Activated naive CD4-positive, alpha-beta T cell treated with anti-CD3 and anti-CD28 coated beads for 36 hours (primary cell): ENCODE measurements around the gene ANKRD62. TPM values are rescaled to one million over a fixed set of nuclear protein-coding genes. Genes with fewer than 3 reads are reported as not detected.
"Not testable (repeated sequence)": the region's sequence is repeated elsewhere in the genome, so short reads cannot be mapped to it uniquely, and the experiment has no call there.

Source experiments
- CTCF ChIA-PET: fragments of 350-600 bp; sonication (Branson Sonifier 250); formaldehyde crosslinking; loops from one replicate; lab custom pipeline; 2021; ENCODE audit warnings: antibody characterized with exemption; lab: Charles Lee
- DNase-seq: peaks from one replicate; pipeline ENCODE4 v3.0.0-alpha.2; 2020
- H3K27ac Mint-ChIP-seq: one replicate; pipeline ENCODE4 v1.8.0; 2021; ENCODE audit warnings: mild to moderate bottlenecking, mixed read lengths
- H3K27me3 Mint-ChIP-seq: one replicate; pipeline ENCODE4 v1.8.0; 2021; ENCODE audit warnings: low read depth, mixed read lengths
- H3K36me3 Mint-ChIP-seq: one replicate; pipeline ENCODE4 v1.8.0; 2021; ENCODE audit warnings: low read depth, mixed read lengths
- H3K4me1 Mint-ChIP-seq: one replicate; pipeline ENCODE4 v1.8.0; 2021; ENCODE audit warnings: low read depth, mixed read lengths
- H3K4me3 Mint-ChIP-seq: one replicate; pipeline ENCODE4 v1.8.0; 2021; ENCODE audit warnings: mild to moderate bottlenecking, moderate library complexity, mixed read lengths
- H3K9me3 Mint-ChIP-seq: one replicate; pipeline ENCODE4 v1.8.0; 2021; ENCODE audit warnings: mixed read lengths
- intact Hi-C: fragments of 100-400 bp; cut with micrococcal nuclease; formaldehyde crosslinking; loops from one replicate; pipeline ENCODE4 v1.15.1; 2023
- total RNA-seq, 2 experiments: library from RNA; stranded (reverse); gene quantifications; one replicate each; pipeline ENCODE4 v1.2.3, GENCODE V29; 2021

The ANKRD62 gene
- total RNA-seq, 2 experiments from 2014 or later, result not detected

GRCh38 chr18:12068950-12069320 is 24.7 kb upstream of the ANKRD62 start:
- no peaks in the 10 kb centered on the region for H3K4me1 Mint-ChIP-seq
- intact Hi-C loops, result no loop called here
- no peaks in the 10 kb centered on the region for H3K36me3 Mint-ChIP-seq
- H3K4me3 Mint-ChIP-seq, result no peak overlapping the region
- peaks cover 6% of the 10 kb centered on the region for H3K27me3 Mint-ChIP-seq
- H3K9me3 Mint-ChIP-seq, result no peaks in the 10 kb centered on the region
- CTCF ChIA-PET, result no interaction called here
- no peak overlapping the region for H3K27ac Mint-ChIP-seq
- DNase-seq, result no peak

- H3K9me3 Mint-ChIP-seq, intact Hi-C loops, H3K27ac Mint-ChIP-seq, H3K4me3 Mint-ChIP-seq, CTCF ChIA-PET, DNase-seq, H3K4me1 Mint-ChIP-seq, H3K36me3 Mint-ChIP-seq: not testable (repeated sequence)
- peaks cover 11% of the 10 kb centered on the region for H3K27me3 Mint-ChIP-seq
Measured at GRCh38 chr18:12071066-12071465, 22.6 kb upstream of the ANKRD62 start.

- no peaks in the 10 kb centered on the region for H3K9me3 Mint-ChIP-seq
- no peak overlapping the region for H3K4me3 Mint-ChIP-seq
- no peak for DNase-seq
- no peaks in the 10 kb centered on the region for H3K36me3 Mint-ChIP-seq
- no peak overlapping the region for H3K27ac Mint-ChIP-seq
- intact Hi-C loops, result no loop called here
- peaks cover 14% of the 10 kb centered on the region for H3K27me3 Mint-ChIP-seq
- CTCF ChIA-PET, result no interaction called here
- no peaks in the 10 kb centered on the region for H3K4me1 Mint-ChIP-seq
Measured at GRCh38 chr18:12072996-12073395, 20.6 kb upstream of the ANKRD62 start.

- intact Hi-C loops, result no loop called here
- H3K9me3 Mint-ChIP-seq, result no peaks in the 10 kb centered on the region
- H3K4me3 Mint-ChIP-seq, result no peak overlapping the region
Measured at GRCh38 chr18:12074736-12075135, 18.9 kb upstream of the ANKRD62 start.

GRCh38 chr18:12076424-12077140 is 17.1 kb upstream of the ANKRD62 start:
- Mint-ChIP-seq H3K9me3 (no peaks in the 10 kb centered on the region), H3K4me1 (no peaks in the 10 kb centered on the region), H3K27ac (no peak overlapping the region), H3K4me3 (no peak overlapping the region), H3K36me3 (no peaks in the 10 kb centered on the region), H3K27me3 (peaks cover 13% of the 10 kb centered on the region)
- DNase-seq, result no peak
- CTCF ChIA-PET, result no interaction called here
- intact Hi-C loops, result no loop called here

More at GRCh38 chr18:12074736-12075135, 18.9 kb upstream of the ANKRD62 start:
- H3K36me3 Mint-ChIP-seq, result no peaks in the 10 kb centered on the region
- H3K4me1 Mint-ChIP-seq, result no peaks in the 10 kb centered on the region
- peaks cover 13% of the 10 kb centered on the region for H3K27me3 Mint-ChIP-seq
- no peak overlapping the region for H3K27ac Mint-ChIP-seq
- CTCF ChIA-PET, result no interaction called here
- DNase-seq, result no peak

GRCh38 chr18:12077994-12078393 is 15.6 kb upstream of the ANKRD62 start:
- H3K27ac Mint-ChIP-seq, H3K9me3 Mint-ChIP-seq, intact Hi-C loops, CTCF ChIA-PET, H3K4me3 Mint-ChIP-seq, DNase-seq, H3K36me3 Mint-ChIP-seq, H3K4me1 Mint-ChIP-seq: not testable (repeated sequence)
- peaks cover 13% of the 10 kb centered on the region for H3K27me3 Mint-ChIP-seq

GRCh38 chr18:12079491-12080237 is 14.0 kb upstream of the ANKRD62 start:
- no peaks in the 10 kb centered on the region for H3K9me3 Mint-ChIP-seq
- DNase-seq, result no peak
- CTCF ChIA-PET, result no interaction called here
- no peak overlapping the region for H3K4me3 Mint-ChIP-seq
- H3K36me3 Mint-ChIP-seq, result no peaks in the 10 kb centered on the region
- H3K27ac Mint-ChIP-seq, result no peak overlapping the region
- intact Hi-C loops, result no loop called here
- peaks cover 9% of the 10 kb centered on the region for H3K27me3 Mint-ChIP-seq
- H3K4me1 Mint-ChIP-seq, result no peaks in the 10 kb centered on the region

- Mint-ChIP-seq H3K4me1 (no peaks in the 10 kb centered on the region), H3K9me3 (no peaks in the 10 kb centered on the region), H3K27me3 (no peaks in the 10 kb centered on the region), H3K27ac (no peak overlapping the region), H3K4me3 (no peak overlapping the region), H3K36me3 (no peaks in the 10 kb centered on the region)
- no peak for DNase-seq
- CTCF ChIA-PET, result no interaction called here
- intact Hi-C loops, result no loop called here
Measured at GRCh38 chr18:12085136-12085535, 8.5 kb upstream of the ANKRD62 start.

GRCh38 chr18:12085786-12086185 is 7.9 kb upstream of the ANKRD62 start:
- Mint-ChIP-seq H3K36me3 (no peaks in the 10 kb centered on the region), H3K4me1 (no peaks in the 10 kb centered on the region), H3K27ac (no peak overlapping the region), H3K4me3 (no peak overlapping the region), H3K27me3 (no peaks in the 10 kb centered on the region), H3K9me3 (no peaks in the 10 kb centered on the region)
- CTCF ChIA-PET, result no interaction called here
- intact Hi-C loops, result no loop called here
- no peak for DNase-seq

GRCh38 chr18:12086249-12086648 is 7.4 kb upstream of the ANKRD62 start:
- H3K27me3 Mint-ChIP-seq, result no peaks in the 10 kb centered on the region
- no peaks in the 10 kb centered on the region for H3K9me3 Mint-ChIP-seq
- no peak for DNase-seq
- no peaks in the 10 kb centered on the region for H3K4me1 Mint-ChIP-seq
- CTCF ChIA-PET, result no interaction called here
- H3K27ac Mint-ChIP-seq, result no peak overlapping the region
- no peaks in the 10 kb centered on the region for H3K36me3 Mint-ChIP-seq
- intact Hi-C loops, result no loop called here
- H3K4me3 Mint-ChIP-seq, result no peak overlapping the region

- Mint-ChIP-seq H3K4me3 (no peak overlapping the region), H3K4me1 (no peaks in the 10 kb centered on the region), H3K36me3 (no peaks in the 10 kb centered on the region), H3K27ac (no peak overlapping the region), H3K9me3 (no peaks in the 10 kb centered on the region), H3K27me3 (no peaks in the 10 kb centered on the region)
- CTCF ChIA-PET, result no interaction called here
- no peak for DNase-seq
- intact Hi-C loops, result no loop called here
Measured at GRCh38 chr18:12086677-12087470, 6.8 kb upstream of the ANKRD62 start.

- CTCF ChIA-PET, result no interaction called here
- intact Hi-C loops, result no loop called here
- no peaks in the 10 kb centered on the region for H3K27me3 Mint-ChIP-seq
Measured at GRCh38 chr18:12087471-12088025, 6.1 kb upstream of the ANKRD62 start.

More at GRCh38 chr18:12087471-12088025, 6.1 kb upstream of the ANKRD62 start:
- no peak for DNase-seq
- Mint-ChIP-seq H3K27ac (no peak overlapping the region), H3K9me3 (no peaks in the 10 kb centered on the region), H3K4me3 (no peak overlapping the region), H3K4me1 (no peaks in the 10 kb centered on the region), H3K36me3 (no peaks in the 10 kb centered on the region)
